Measurements from ENCODE around the gene GNAQ.

DNA sequence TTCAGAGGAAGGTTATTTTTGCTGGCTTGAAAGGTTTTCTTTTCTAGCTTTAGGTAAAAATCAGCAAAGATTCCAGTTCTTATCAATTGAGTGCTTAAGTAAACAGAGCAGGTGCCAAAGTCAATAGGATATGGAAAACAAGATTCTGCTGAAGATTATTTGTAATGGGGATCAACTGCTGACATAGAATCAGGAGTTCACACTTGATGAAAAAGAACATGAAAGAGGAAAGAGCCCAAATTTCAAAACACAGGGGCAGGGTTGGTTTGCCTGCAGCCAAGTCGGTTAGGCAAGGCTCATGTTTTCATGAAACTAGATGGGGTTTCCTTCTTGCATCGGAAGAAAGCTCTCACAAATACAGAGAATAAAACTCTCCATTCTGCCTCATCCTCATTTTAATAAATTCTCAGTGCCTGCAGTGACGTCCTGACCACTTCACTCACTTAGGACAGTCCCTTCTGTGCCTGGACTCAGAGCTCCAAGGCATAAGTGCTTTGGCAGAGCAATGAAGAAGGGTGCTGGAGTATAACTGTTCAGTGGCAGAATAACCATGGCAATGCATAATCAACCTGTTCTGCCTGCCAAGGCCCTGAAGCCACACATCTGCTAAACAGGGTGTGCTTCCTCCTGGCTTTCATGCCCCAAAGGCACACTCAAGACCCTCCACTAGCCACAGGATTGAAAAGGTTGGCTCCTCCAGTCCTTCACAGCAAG is 179.6 kb downstream of the GNAQ start:
- TF ChIP-seq, protein P1, sequence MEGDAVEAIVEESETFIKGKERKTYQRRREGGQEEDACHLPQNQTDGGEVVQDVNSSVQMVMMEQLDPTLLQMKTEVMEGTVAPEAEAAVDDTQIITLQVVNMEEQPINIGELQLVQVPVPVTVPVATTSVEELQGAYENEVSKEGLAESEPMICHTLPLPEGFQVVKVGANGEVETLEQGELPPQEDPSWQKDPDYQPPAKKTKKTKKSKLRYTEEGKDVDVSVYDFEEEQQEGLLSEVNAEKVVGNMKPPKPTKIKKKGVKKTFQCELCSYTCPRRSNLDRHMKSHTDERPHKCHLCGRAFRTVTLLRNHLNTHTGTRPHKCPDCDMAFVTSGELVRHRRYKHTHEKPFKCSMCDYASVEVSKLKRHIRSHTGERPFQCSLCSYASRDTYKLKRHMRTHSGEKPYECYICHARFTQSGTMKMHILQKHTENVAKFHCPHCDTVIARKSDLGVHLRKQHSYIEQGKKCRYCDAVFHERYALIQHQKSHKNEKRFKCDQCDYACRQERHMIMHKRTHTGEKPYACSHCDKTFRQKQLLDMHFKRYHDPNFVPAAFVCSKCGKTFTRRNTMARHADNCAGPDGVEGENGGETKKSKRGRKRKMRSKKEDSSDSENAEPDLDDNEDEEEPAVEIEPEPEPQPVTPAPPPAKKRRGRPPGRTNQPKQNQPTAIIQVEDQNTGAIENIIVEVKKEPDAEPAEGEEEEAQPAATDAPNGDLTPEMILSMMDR (IDR thresholded peaks at IDR 0.05): no peak
- TF ChIP-seq TEAD1 (CRISPR knock-in tag; IDR thresholded peaks at IDR 0.05) (no peak), ESRRA (CRISPR knock-in tag; IDR thresholded peaks at IDR 0.05; ENCODE audit: borderline replicate concordance) (no peak), USF1 (CRISPR knock-in tag; IDR thresholded peaks at IDR 0.05) (no peak), MYBL2 (CRISPR knock-in tag; IDR thresholded peaks at IDR 0.05) (no peak)

Measured in WTC11 (cell line).